ENCODE data around the gene ALG1.

ALG1 gene

DNA sequence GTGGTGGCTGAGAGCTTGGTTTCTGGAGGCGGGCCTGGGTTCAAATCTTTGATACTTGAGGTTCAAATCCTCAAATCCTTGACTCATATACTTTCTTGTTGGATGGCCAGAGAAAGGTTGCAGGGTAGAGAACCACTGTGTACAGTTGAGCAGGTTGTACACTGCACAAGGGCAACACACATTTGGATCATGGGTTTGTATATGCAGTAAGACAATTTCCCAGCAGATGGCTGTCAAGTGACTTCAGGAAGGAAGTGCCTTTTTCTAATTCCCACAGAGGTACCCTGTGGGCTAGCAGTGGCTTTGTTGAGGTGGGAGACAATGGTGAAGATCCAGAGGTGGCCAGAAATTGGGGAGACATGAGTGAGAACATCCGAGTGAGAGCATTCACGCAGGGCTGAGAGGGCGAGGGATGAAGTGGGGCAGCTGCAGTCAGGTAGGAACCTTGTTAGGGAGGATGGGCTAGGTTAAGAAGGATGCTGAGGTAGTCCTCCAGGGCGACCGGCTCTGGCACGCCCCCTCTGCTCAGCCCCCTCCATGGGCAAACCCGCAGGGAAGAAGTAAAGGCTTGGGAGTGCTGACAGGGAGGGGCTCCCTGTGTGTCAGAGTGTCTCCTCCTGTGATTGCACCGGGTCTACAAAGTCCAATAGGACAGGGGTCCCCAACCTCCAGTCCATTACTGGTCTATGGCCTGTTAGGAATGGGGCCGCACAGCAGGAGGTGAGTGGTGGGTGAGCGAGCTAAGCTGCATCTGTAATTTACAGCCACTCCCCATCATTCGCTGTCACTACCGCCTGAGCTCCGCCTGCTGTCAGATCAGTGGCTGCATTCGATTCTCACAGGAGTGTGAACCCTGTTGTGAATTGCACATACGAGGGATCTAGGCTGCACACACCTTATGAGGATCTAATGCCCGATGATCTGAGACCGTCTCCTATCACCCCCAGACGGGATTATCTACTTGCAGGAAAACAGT, 8.6 kb upstream of the ALG1 start:
- TF ChIP-seq, protein P1, sequence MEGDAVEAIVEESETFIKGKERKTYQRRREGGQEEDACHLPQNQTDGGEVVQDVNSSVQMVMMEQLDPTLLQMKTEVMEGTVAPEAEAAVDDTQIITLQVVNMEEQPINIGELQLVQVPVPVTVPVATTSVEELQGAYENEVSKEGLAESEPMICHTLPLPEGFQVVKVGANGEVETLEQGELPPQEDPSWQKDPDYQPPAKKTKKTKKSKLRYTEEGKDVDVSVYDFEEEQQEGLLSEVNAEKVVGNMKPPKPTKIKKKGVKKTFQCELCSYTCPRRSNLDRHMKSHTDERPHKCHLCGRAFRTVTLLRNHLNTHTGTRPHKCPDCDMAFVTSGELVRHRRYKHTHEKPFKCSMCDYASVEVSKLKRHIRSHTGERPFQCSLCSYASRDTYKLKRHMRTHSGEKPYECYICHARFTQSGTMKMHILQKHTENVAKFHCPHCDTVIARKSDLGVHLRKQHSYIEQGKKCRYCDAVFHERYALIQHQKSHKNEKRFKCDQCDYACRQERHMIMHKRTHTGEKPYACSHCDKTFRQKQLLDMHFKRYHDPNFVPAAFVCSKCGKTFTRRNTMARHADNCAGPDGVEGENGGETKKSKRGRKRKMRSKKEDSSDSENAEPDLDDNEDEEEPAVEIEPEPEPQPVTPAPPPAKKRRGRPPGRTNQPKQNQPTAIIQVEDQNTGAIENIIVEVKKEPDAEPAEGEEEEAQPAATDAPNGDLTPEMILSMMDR (IDR thresholded peaks at IDR 0.05) = no peak

DNA sequence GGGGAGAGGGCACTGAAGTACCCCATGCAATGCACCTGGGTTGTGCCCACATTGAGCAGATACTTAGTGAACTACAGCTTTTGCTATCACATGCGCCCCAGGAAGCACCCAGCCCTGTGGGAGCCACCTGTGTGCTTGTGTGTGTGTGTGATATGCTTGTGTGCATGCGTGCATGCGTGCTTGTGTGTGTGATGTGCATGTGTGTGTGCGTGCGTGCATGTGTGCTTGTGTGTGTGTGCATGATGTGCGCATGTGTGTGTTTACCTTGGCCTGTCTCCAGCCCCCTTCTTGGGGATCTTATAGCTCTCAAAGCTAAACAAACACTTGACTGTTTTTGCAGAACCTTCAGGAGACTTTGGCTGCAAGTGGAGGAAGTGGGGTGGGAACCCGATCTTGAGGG, 6.7 kb upstream of the ALG1 start:
- TF ChIP-seq, protein P1 (IDR thresholded peaks at IDR 0.05) = no peak

DNA sequence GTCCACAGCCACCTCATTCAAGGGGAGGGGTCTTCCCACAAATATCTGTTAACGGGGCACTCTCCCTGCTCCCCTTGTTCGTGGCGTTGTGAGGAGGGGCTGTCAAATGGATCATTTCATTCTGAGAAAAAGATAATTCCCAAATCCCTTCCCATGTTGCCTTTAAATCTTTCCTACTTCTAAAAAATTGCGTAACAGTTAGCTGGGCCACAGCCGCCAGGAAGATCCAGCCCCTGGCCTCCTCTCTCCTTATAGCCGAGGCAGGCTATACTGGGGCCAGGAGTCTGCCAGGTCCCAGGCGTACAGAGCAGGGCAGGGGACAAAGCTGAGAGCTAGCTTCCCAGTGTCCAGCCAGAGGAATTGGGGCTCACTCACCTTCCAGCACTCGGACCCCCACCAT, 6.3 kb upstream of the ALG1 start:
- TF ChIP-seq, protein P1 (IDR thresholded peaks at IDR 0.05) = no peak

DNA sequence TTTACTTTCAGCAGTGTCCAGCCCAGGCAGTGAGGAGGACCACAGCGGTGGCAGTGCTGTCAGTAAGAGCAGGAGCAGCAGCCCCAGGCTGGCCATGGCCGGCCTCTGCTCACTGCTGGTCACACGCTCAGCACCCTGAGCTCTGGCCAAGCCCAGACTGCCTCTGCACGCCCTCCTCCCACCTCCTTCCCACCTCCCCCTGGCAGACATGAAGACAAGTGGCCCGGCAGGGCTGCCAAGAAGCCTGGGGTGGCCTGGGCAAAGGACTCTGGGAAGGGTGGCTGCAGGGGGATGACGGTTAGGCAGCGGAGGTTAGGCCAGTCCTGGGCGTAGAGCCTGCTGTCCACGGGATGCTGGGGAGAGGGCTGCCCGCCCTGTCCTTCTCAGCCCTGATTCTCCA, 5.8 kb upstream of the ALG1 start, which contains the start of gene C16orf89:
Gene C16orf89 (minus strand): TSS at position 144 of the 400 bp plus-strand sequence. CDS start 48 bp downstream, at position 96.
- TF ChIP-seq, protein P1 (IDR thresholded peaks at IDR 0.05) = no peak

DNA sequence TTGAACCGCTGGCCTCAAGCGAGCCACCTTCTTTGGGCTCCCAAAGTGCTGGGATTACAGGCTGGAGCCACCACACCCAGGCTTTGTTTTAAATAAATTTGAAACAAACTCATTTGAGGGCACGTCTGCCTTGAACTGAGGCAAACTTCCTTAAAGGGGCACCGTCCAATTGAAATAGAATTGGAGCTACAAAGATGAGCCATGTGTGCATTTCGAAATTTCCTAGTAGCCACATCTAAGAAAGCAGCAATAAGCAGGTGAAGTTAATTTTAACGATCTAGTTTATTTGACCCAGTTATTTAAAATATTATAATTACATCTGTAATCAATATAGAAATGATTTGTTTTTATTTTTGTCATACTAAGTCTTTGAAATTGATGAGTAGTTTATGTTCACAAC, 5.1 kb upstream of the ALG1 start:
- TF ChIP-seq, protein P1 (IDR thresholded peaks at IDR 0.05) = no peak

DNA sequence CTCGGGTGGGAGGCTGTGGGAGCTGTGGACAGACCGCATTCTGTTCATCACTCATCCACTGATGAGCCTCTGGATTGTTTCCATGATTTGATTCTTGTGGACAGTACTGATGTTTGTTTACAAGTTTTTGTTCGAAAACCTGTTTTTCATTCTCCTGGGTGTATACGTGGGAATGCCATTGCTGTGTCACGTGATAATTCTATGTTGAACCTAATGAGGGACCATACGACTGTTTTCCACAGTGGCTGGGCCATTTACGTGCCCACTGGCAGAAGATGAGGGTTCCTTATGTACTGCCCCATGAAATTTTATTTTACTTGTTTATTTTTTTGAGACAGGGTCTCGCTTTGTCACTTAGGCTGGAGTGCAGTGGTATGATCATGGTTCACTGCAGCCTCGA, 2.6 kb upstream of the ALG1 start:
- TF ChIP-seq, protein P1 (IDR thresholded peaks at IDR 0.05) = no peak

DNA sequence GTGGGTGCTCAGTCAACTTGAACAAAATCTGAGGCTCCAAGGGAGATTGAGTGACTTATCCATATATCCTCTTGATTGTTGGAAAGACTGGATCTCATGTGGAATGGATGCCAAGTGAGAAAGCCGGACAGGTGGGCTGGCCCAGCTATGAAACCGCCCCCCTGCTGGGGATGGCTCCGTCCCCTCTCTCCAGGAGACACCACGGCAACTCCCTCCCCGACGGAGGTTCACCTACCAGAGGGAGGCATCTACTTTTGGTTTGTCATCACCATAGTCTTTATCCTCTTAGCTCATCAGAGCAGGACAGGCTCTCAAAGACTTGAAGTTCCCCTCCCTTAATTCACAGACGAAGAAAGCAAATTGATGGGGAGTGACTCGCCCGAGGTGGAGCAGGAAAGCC, 1.8 kb upstream of the ALG1 start:
- TF ChIP-seq, protein P1 (IDR thresholded peaks at IDR 0.05) = no peak
